ENCODE results near the gene HPS4.
"Not testable (repeated sequence)": the region's sequence is repeated elsewhere in the genome, so short reads cannot be mapped to it uniquely, and the experiment has no call there.

GRCh38 chr22:26408562-26409220, 74.9 kb downstream of the HPS4 start:
- TF ChIP-seq CTCF (conservative IDR thresholded peaks at IDR 0.05; ENCODE audit: low read length); EZH2phosphoT487 (IDR thresholded peaks at IDR 0.05; ENCODE audit: borderline replicate concordance): not testable (repeated sequence)
